ENCODE results near the gene SLC16A3.

The SLC16A3 gene

DNA sequence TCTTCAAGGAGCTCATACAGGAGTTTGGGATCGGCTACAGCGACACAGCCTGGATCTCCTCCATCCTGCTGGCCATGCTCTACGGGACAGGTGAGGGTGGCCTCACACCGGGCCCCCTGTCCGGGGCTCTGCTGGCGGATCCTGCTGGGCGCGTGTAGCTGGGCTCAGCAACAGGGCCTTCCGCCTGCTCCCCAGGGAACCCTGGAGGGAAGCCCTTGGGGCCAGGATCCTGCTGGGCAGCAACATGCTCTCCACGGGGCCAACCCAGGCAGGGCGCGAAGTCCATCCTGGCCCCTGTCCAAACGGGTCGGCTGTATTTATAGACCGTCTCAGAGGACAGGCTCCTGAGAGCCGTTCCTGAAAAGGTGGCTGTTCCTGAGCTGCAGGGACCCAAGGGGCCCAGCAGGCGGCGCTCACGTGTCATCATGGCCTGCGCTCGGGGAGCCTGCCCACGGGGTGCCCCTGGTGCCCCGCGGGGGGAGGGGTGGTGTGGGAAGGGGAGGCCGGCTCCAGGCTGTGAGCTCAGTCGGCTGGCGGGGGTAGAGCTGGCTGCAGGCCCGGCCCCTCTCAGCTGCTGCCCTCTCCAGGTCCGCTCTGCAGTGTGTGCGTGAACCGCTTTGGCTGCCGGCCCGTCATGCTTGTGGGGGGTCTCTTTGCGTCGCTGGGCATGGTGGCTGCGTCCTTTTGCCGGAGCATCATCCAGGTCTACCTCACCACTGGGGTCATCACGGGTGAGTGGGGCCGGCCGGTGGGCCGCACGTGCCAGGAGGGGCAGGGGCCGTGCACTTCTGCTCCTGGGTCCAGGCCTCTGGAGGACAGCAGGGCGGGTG, 7.5 kb downstream of the SLC16A3 start:
- DNase-seq (ENCODE audit: low read depth in 3 of 3), result peak in 2 of 3 donors; percentile 49 to 66

DNA sequence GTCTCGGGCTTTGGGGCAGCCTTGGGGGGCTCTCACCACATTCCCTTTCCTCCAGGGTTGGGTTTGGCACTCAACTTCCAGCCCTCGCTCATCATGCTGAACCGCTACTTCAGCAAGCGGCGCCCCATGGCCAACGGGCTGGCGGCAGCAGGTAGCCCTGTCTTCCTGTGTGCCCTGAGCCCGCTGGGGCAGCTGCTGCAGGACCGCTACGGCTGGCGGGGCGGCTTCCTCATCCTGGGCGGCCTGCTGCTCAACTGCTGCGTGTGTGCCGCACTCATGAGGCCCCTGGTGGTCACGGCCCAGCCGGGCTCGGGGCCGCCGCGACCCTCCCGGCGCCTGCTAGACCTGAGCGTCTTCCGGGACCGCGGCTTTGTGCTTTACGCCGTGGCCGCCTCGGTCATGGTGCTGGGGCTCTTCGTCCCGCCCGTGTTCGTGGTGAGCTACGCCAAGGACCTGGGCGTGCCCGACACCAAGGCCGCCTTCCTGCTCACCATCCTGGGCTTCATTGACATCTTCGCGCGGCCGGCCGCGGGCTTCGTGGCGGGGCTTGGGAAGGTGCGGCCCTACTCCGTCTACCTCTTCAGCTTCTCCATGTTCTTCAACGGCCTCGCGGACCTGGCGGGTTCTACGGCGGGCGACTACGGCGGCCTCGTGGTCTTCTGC, 8.4 kb downstream of the SLC16A3 start:
- no peak for DNase-seq (ENCODE audit: low read depth in 3 of 3)

GRCh38 chr17:82237746-82238471, 9.1 kb downstream of the SLC16A3 start:
- no peak for DNase-seq (ENCODE audit: low read depth in 3 of 3)

GRCh38 chr17:82238472-82239201, 9.8 kb downstream of the SLC16A3 start:
- peak; percentile 53 to 68 (median 56) for DNase-seq (ENCODE audit: low read depth in 3 of 3)

DNA sequence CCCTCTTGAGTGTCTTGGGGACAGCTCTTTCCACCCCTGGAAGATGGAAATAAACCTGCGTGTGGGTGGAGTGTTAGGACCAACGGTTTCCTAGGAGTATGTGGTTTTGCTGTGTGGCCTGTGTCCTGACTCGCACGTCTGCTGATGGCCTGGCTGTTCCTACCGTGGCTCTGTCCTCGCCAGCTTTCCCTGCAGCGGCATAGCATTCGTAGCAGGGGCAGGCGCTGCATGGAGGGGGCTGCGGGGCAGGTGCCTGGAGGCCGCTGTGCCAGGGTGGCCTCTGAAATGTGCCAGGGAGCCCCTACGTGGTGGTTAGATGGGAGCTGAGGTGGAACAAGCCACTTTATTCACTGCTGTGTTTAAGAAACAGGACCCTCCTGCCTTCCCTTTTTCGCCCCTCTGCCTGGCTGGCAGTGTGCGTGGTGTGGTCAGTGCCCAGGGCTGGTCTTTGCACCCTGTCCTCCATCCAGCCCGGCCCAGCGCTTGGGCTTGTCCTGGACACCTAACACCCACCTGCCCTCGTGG, 10.6 kb downstream of the SLC16A3 start:
- no peak for DNase-seq (ENCODE audit: low read depth in 3 of 3)

DNA sequence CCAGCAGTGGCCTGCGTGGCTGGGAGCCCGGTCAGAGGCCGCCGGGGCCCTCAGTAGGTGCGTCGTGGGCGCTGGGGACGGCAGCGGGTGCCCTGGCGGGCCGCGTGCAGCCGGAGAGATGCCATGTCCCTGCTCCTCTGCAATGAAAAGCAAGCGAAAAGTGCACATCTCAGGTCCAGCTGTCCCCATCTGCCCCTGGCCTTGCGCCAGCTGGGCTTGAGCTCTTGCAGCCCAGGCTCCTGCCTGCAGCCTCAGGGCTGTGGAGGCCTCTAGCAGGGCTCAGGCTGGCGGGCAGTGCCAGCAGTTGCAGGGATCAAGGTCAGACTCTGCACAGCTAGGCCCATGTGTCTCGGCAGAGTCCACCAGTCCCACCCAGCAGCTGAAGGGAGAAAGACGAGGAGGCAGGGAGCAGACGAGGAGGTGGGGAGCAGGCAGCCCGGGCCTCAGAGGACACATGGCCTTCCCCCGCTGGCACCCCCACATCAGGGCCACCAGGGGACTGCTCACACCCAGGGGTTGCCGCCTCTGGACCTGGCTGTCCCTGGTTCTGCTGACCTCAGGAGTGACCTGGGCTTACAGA, 11.2 kb downstream of the SLC16A3 start:
- DNase-seq (ENCODE audit: low read depth in 3 of 3), result no peak

- DNase-seq (ENCODE audit: low read depth in 3 of 3), result no peak
Measured at GRCh38 chr17:82240506-82241182, 11.8 kb downstream of the SLC16A3 start.

DNA sequence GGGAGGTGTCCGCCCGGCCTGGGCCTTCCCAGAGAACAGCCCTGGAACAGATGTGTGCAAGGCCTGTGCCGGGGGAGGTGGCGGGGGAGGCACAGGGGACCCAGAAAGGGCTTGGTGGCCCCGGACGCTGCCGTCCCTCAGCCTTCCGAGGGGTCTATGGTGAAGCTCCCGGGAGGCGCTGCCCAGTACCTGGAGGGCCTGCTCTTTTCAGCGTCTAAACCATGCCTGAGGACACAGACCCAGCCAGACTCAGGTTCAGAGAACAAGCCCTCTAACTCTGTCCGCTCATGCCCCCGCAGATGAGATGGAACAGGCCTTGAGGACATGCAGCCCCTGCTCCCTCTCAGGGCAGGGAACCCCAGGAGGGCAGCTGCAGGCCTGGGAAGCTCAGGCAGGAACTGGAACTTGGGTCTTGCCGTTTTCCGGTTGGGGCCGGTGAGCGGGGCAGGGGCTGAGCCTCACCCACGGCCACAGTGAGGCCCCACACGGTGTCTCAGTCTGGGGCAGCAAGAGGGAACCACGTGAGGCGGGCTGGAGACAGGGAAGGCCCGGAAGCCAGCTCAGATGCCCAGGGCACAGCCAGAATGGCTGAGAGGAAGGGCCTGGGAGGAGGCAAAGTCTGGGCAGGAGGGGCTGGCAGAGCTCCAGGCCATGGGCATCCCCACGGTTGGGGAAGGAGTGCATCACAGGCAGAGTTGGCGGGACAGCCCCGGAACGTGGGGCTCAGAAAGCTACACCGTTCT, 12.5 kb downstream of the SLC16A3 start:
- no peak for DNase-seq (ENCODE audit: low read depth in 3 of 3)

- DNase-seq (ENCODE audit: low read depth in 3 of 3), result no peak
Measured at GRCh38 chr17:82241926-82242697, 13.3 kb downstream of the SLC16A3 start.

DNA sequence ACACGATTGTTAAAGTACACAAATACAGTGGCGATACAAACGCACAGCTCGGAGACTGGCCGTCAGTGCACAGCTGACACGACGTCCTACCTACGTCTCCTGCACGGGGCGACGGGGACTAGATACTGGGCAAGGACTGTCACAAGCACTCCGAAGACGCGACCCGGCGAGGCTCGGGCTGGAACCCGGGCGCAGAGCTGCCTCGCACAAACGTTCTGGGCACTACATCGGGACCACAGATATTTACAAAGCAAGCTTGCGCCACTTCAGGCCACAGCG, 13.8 kb downstream of the SLC16A3 start:
- no peak for DNase-seq (ENCODE audit: low read depth in 3 of 3)

GRCh38 chr17:82242977-82243647, 14.3 kb downstream of the SLC16A3 start:
- DNase-seq (ENCODE audit: low read depth in 3 of 3), result no peak

GRCh38 chr17:82243648-82244412, 15.0 kb downstream of the SLC16A3 start:
- DNase-seq (ENCODE audit: low read depth in 3 of 3), result no peak

DNA sequence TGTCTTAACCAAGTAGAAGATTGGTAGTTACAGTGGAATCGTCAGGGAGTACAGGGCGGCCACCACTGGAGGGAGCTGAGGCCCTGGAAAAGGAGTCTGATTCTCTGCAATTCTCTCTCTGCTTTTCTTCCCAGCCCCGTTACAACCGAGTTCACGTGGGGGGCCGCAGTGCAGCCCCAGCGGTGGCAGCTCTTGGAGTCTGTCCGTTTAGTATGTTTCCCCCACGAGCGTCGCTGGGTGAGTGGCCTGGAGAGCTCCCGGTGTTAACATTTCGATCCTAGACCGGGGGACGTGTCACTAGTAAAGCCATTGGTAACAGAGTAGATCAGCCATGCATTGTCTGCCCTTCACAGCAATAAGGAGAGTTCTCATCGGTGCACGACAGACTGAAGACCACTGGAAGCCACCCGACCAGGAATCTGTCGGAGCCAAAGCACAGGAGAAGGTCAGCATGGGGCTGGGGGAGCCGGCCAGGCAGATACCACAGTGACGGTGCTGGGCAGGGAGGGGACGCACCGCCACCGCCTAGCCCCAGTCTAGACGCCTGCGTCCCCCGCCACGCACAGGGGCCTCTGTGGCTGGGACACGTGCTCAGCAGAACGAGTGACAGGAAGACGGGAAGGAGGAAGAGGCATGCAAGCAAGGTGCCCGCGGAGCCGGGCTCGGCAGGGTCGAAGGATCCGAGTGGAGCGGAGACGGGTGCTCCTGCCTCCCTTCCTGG, 15.7 kb downstream of the SLC16A3 start:
- no peak for DNase-seq (ENCODE audit: low read depth in 3 of 3)

- DNase-seq (ENCODE audit: low read depth in 3 of 3), result no peak
Measured at GRCh38 chr17:82245134-82246039, 16.5 kb downstream of the SLC16A3 start.

DNA sequence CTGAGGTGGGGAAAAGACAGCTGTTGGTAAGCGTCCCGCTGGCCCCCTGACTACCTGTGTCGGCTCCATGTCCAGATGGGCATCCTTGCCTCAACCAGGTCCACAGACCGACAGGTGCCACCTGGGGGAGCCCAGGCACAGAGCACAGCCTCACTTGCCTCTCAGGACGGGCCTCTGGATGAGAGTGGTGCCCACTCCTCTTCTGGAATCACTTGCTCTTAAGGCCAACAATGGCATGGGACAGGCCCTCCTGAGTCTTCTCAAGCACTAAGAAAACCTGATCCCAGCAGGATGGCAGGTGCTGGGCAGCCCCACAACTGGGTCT, 17.2 kb downstream of the SLC16A3 start:
- no peak for DNase-seq (ENCODE audit: low read depth in 3 of 3)

DNA sequence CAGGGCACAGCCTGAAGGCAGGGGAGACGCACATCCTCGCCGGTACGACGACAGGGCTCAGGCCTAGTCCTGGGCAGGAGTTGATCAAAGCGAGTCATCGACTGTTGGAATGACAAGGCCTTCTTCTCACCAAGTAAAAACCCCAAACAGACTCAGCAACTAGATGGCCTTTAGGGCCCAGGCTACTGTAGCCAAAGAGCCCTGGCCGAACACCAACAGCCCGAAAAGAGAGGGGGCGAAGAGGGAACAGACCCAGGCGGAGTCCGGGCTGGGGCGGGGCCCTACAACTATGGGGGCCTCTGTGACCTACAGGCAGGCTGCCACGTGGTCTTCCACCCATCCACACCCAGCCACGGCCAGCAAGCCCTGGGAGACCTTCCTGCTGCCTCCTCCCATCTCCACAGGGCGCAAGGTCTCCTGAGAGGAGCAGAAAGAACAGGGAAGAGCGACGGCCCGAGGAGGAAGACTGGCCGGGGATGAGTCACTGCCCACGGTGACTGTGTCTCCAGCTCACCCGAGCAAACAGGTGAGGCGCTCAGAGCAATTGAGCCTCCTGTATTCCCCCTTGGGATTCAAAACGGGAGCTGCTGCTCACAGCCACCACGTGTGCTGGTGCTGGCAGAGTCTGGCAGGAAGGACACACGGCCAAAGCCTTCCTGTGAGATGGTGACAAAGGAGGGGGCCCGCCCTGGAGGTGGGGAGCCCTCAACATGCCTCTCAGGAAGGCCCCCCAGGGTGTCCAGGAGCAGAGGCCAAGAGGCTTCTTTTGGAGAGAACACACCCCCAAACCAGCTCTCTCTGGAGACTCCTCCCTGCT, 17.7 kb downstream of the SLC16A3 start:
- no peak for DNase-seq (ENCODE audit: low read depth in 3 of 3)
